Astrocyte (in vitro differentiated cells and primary cell): ENCODE data around the gene KLF7. TPM values are rescaled to one million over a fixed set of nuclear protein-coding genes. Genes with fewer than 3 reads are reported as not detected.
A peak's percentile ranks its signal among the peaks of the same experiment; 100 is the strongest.

Experiments used
- DNase-seq: peaks from one replicate; pipeline ENCODE4 v3.0.0-alpha.2; 2010; ENCODE audit warnings: low read depth
- FAIRE-seq: peaks from 2 replicates; lab custom pipeline; 2011; peaks lifted over from hg19 to GRCh38; lab: Jason Lieb, UNC
- H2AFZ ChIP-seq: 2 replicates; pipeline ENCODE4 v1.6.0; 2012; ENCODE audit warnings: low read depth, low read length, inconsistent platforms
- H3K27ac ChIP-seq: 2 replicates; pipeline ENCODE4 v1.5.1; 2011; ENCODE audit warnings: low read depth, low read length, inconsistent platforms
- H3K27me3 ChIP-seq: 2 replicates; pipeline ENCODE4 v1.6.0; 2011; ENCODE audit warnings: low read length, inconsistent platforms; ENCODE audit not compliant: insufficient read depth
- H3K36me3 ChIP-seq: 2 replicates; pipeline ENCODE4 v1.5.1; 2011; ENCODE audit warnings: low read length, inconsistent platforms; ENCODE audit not compliant: insufficient read depth
- H3K4me1 ChIP-seq: 2 replicates; pipeline ENCODE4 v1.5.1; 2011; ENCODE audit warnings: low read length, inconsistent platforms; ENCODE audit not compliant: insufficient read depth
- H3K4me2 ChIP-seq: 2 replicates; pipeline ENCODE4 v1.6.0; 2012; ENCODE audit warnings: low read length, inconsistent platforms
- H3K4me3 ChIP-seq: 2 replicates; pipeline ENCODE4 v1.5.1; 2011; ENCODE audit warnings: low read depth, mild to moderate bottlenecking, low read length, inconsistent platforms; ENCODE audit not compliant: insufficient read depth
- H3K79me2 ChIP-seq: 2 replicates; pipeline ENCODE4 v1.6.0; 2012; ENCODE audit warnings: mild to moderate bottlenecking, low read length, inconsistent platforms; ENCODE audit not compliant: insufficient read depth
- H3K9ac ChIP-seq: 2 replicates; pipeline ENCODE4 v1.6.0; 2012; ENCODE audit warnings: mild to moderate bottlenecking, low read length, inconsistent platforms
- H3K9me3 ChIP-seq: 2 replicates; pipeline ENCODE4 v1.5.1; 2012; ENCODE audit warnings: low read depth, mild to moderate bottlenecking, low read length, inconsistent platforms; ENCODE audit not compliant: insufficient read depth
- H4K20me1 ChIP-seq: 2 replicates; pipeline ENCODE4 v1.6.0; 2012; ENCODE audit warnings: low read length, inconsistent platforms; ENCODE audit not compliant: insufficient read depth
- H3K27ac Mint-ChIP-seq: one replicate; pipeline ENCODE4 v1.8.0; 2021; ENCODE audit warnings: mild to moderate bottlenecking, mixed read lengths; ENCODE audit not compliant: unreplicated experiment
- H3K27me3 Mint-ChIP-seq: one replicate; pipeline ENCODE4 v1.8.0; 2021; ENCODE audit warnings: low read depth, mixed read lengths; ENCODE audit not compliant: unreplicated experiment
- H3K36me3 Mint-ChIP-seq: one replicate; pipeline ENCODE4 v1.8.0; 2021; ENCODE audit warnings: low read depth, mixed read lengths; ENCODE audit not compliant: unreplicated experiment
- H3K4me1 Mint-ChIP-seq: one replicate; pipeline ENCODE4 v1.8.0; 2021; ENCODE audit warnings: low read depth, mixed read lengths; ENCODE audit not compliant: unreplicated experiment
- H3K4me3 Mint-ChIP-seq: one replicate; pipeline ENCODE4 v1.8.0; 2021; ENCODE audit warnings: mild to moderate bottlenecking, moderate library complexity, mixed read lengths; ENCODE audit not compliant: unreplicated experiment
- H3K9me3 Mint-ChIP-seq: one replicate; pipeline ENCODE4 v1.8.0; 2021; ENCODE audit warnings: mild to moderate bottlenecking, mixed read lengths; ENCODE audit not compliant: unreplicated experiment
- CTCF ChIP-seq: IDR thresholded peaks from 2 replicates; pipeline ENCODE4 v1.5.1; 2011; ENCODE audit warnings: low read depth, mild to moderate bottlenecking, inconsistent platforms, low read length, moderate library complexity; ENCODE audit not compliant: insufficient read depth
- EZH2 ChIP-seq: IDR thresholded peaks from 2 replicates; pipeline ENCODE4 v1.6.1; 2012; ENCODE audit warnings: mild to moderate bottlenecking, low read length, inconsistent platforms; ENCODE audit not compliant: insufficient read depth
- total RNA-seq: library from RNA; stranded (reverse); gene quantifications from 2 replicates; pipeline ENCODE4 v1.2.1, GENCODE V29; 2021

The KLF7 gene
- total RNA-seq, 1 donor from 2014 or later: 81.2 TPM

- no peak overlapping the region for H2AFZ ChIP-seq
- no peak overlapping the region for H3K4me2 ChIP-seq
- peaks cover 13% of the 10 kb centered on the region for H3K36me3 Mint-ChIP-seq
- H3K9me3 Mint-ChIP-seq: no peaks in the 10 kb centered on the region
- H3K4me1 Mint-ChIP-seq: peaks cover 41% of the 10 kb centered on the region
- H3K36me3 ChIP-seq: peaks cover 46% of the 10 kb centered on the region
- H3K4me3 Mint-ChIP-seq: peak overlapping the region; percentile 63
- FAIRE-seq (no peak), DNase-seq (no peak)
- no peak overlapping the region for H3K27ac Mint-ChIP-seq
- H3K27ac ChIP-seq: no peak overlapping the region
- no peak overlapping the region for H3K9ac ChIP-seq
- H3K79me2 ChIP-seq: peaks cover 99% of the 10 kb centered on the region
- TF ChIP-seq EZH2 (no peak), CTCF (no peak)
- H3K27me3 Mint-ChIP-seq: no peaks in the 10 kb centered on the region
- H3K27me3 ChIP-seq: no peaks in the 10 kb centered on the region
- H3K4me1 ChIP-seq: peaks cover 2% of the 10 kb centered on the region
- H4K20me1 ChIP-seq: peaks cover 91% of the 10 kb centered on the region
- H3K4me3 ChIP-seq: no peak overlapping the region
- H3K9me3 ChIP-seq: no peaks in the 10 kb centered on the region
These were observed 72.5 kb downstream of the KLF7 start for GRCh38 chr2:207093234-207093633.

- H3K4me3 ChIP-seq: no peak overlapping the region
- no peak for TF ChIP-seq CTCF
- TF ChIP-seq EZH2: no peak
- no peak overlapping the region for H2AFZ ChIP-seq
- no peak overlapping the region for H3K4me2 ChIP-seq
- no peak overlapping the region for H3K9ac ChIP-seq
- H3K4me1 Mint-ChIP-seq: peaks cover 45% of the 10 kb centered on the region
- H3K27ac ChIP-seq: no peak overlapping the region
- H3K9me3 ChIP-seq: no peaks in the 10 kb centered on the region
- H3K4me3 Mint-ChIP-seq: no peak overlapping the region
- no peak overlapping the region for H3K27ac Mint-ChIP-seq
- H3K79me2 ChIP-seq: peaks cover 99% of the 10 kb centered on the region
- H3K36me3 ChIP-seq: peaks cover 45% of the 10 kb centered on the region
- H3K27me3 ChIP-seq: no peaks in the 10 kb centered on the region
- H3K36me3 Mint-ChIP-seq: peaks cover 13% of the 10 kb centered on the region
- no peaks in the 10 kb centered on the region for H3K9me3 Mint-ChIP-seq
- H4K20me1 ChIP-seq: peaks cover 92% of the 10 kb centered on the region
- DNase-seq (no peak), FAIRE-seq (no peak)
- peaks cover 2% of the 10 kb centered on the region for H3K4me1 ChIP-seq
- no peaks in the 10 kb centered on the region for H3K27me3 Mint-ChIP-seq
These were observed 72.9 kb downstream of the KLF7 start for GRCh38 chr2:207092818-207093217.

GRCh38 chr2:207091928-207092327, 73.8 kb downstream of the KLF7 start:
- no peak for FAIRE-seq

More at GRCh38 chr2:207091928-207092327, 73.8 kb downstream of the KLF7 start:
- H3K4me2 ChIP-seq: no peak overlapping the region
- DNase-seq: no peak
- H3K9ac ChIP-seq: no peak overlapping the region
- H4K20me1 ChIP-seq: peaks cover 93% of the 10 kb centered on the region
- no peaks in the 10 kb centered on the region for H3K27me3 ChIP-seq
- H3K4me3 ChIP-seq: no peak overlapping the region
- Mint-ChIP-seq H3K4me1 (peaks cover 48% of the 10 kb centered on the region), H3K36me3 (peaks cover 10% of the 10 kb centered on the region), H3K27ac (no peak overlapping the region), H3K27me3 (no peaks in the 10 kb centered on the region), H3K9me3 (no peaks in the 10 kb centered on the region), H3K4me3 (no peak overlapping the region)
- peaks cover 99% of the 10 kb centered on the region for H3K79me2 ChIP-seq
- H3K27ac ChIP-seq: no peak overlapping the region
- H3K36me3 ChIP-seq: peaks cover 42% of the 10 kb centered on the region
- no peaks in the 10 kb centered on the region for H3K9me3 ChIP-seq
- TF ChIP-seq EZH2 (no peak), CTCF (no peak)
- H2AFZ ChIP-seq: no peak overlapping the region
- peaks cover 2% of the 10 kb centered on the region for H3K4me1 ChIP-seq
